ENCODE results near the gene ZSCAN5A.
"Not testable (repeated sequence)": the region's sequence is repeated elsewhere in the genome, so short reads cannot be mapped to it uniquely, and the experiment has no call there.

GRCh38 chr19:56197646-56198045, 117.0 kb downstream of the ZSCAN5A start, which contains the start of gene ZSCAN5B:
- not testable (repeated sequence) for TF ChIP-seq CTCF (IDR thresholded peaks at IDR 0.05; ENCODE audit: insufficient read depth, low read length, poor library complexity, severe bottlenecking); EZH2phosphoT487 (conservative IDR thresholded peaks at IDR 0.05; ENCODE audit: low read length)

Data from SU-DHL-6 (cell line).